ENCODE results near the gene C1orf53.

DNA sequence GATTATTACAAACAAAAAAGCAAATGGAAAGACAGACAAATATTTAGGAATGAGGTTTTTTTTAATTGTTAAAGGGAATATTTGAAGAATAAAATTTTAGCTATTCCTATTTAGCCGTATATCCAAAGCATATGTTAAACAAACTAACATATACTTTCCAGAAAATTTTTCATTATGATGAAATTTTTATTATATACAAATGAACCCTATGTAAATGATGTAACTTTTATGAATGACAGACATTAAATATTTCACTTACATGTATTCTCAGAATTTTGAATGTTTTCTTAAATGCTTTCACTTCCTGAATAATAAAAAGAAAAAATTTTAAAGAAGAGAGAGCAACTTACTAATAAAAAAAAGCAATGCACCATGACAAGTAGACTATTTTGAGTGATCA lies 30.6 kb downstream of the C1orf53 start:
- TF ChIP-seq EZH2phosphoT487 (conservative IDR thresholded peaks at IDR 0.05; ENCODE audit: low read length) = no peak
- TF ChIP-seq, protein P1, sequence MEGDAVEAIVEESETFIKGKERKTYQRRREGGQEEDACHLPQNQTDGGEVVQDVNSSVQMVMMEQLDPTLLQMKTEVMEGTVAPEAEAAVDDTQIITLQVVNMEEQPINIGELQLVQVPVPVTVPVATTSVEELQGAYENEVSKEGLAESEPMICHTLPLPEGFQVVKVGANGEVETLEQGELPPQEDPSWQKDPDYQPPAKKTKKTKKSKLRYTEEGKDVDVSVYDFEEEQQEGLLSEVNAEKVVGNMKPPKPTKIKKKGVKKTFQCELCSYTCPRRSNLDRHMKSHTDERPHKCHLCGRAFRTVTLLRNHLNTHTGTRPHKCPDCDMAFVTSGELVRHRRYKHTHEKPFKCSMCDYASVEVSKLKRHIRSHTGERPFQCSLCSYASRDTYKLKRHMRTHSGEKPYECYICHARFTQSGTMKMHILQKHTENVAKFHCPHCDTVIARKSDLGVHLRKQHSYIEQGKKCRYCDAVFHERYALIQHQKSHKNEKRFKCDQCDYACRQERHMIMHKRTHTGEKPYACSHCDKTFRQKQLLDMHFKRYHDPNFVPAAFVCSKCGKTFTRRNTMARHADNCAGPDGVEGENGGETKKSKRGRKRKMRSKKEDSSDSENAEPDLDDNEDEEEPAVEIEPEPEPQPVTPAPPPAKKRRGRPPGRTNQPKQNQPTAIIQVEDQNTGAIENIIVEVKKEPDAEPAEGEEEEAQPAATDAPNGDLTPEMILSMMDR (IDR thresholded peaks at IDR 0.05; ENCODE audit: insufficient read depth, low read length, poor library complexity, severe bottlenecking) = no peak

Data from SU-DHL-6 (cell line).